Measurements from ENCODE around the gene ZFYVE1.
"Not testable (repeated sequence)": the region's sequence is repeated elsewhere in the genome, so short reads cannot be mapped to it uniquely, and the experiment has no call there.

Gene ZFYVE1

DNA sequence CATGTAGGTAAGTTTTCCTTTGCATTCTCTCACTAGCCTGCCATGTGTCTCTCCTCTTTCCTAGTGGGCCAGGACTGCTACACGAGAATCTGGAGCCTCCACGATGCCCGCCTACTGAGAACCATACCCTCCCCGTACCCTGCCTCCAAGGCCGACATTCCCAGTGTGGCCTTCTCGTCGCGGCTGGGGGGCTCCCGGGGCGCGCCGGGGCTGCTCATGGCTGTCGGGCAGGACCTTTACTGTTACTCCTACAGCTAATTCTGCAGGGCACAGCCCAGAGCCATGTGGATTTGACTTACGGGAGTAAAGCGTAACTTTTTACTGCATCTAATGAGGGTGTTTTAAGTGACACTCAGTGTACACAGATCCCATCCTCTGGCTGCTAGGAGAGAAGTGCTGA lies 68.4 kb downstream of the ZFYVE1 start:
- ATAC-seq (no peak), DNase-seq (no peak)

DNA sequence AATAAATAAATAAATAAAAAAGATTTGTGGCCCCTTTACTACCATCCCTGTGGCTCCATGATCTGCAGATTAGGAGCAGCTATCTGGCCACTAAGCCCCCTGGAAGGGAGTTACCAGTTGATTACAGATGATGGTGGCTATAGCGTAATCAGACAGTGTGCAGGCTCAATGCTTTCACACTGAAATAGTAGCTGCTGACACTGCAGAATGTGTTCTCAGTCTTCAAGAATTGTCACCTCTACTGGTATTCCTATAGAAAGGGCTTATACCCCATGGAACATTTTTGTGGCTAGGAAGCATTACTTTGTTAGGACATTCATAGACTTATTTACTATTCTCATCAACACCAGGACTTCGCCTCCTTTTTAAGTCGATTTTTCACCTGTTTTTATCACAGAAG lies 69.7 kb downstream of the ZFYVE1 start:
- no peak for ATAC-seq
- DNase-seq, result no peak

DNA sequence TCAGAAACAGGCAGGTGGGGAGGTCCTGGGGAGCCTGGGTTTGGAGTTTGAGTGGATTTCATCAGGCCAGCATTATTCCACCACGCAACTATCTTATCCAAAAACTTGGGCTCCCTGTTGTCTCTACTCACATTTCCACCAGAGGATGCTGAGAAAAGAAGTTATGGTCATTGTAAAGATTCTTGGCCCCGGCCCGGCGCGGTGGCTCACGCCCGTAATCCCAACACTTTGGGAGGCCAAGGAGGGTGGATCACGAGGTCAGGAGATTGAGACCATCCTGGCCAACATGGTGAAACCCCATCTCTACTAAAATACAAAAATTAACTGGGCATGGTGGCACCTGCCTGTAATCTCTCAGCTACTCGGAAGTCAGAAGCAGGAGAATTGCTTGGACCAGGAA lies 70.2 kb downstream of the ZFYVE1 start:
- ATAC-seq, DNase-seq: not testable (repeated sequence)

DNA sequence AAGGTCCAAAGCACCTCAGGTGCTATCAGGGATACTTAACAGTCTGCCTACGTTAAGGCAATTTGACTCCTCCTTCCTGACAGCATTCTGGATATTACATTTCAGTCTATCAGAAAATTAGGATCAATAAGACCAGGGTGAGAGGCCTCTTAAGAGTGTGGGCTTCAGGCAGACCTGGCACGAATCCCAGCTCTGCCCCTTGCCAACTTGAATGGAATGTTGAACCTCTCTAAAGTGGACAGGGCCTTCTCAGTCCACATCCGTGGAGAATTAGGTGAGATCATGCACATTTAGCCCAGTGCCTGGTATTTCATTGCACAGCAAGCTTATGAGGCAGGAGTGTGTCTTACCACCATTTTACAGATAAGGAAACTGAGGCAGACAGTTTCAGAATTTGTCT lies 74.7 kb downstream of the ZFYVE1 start:
- DNase-seq (no peak), ATAC-seq (no peak)

DNA sequence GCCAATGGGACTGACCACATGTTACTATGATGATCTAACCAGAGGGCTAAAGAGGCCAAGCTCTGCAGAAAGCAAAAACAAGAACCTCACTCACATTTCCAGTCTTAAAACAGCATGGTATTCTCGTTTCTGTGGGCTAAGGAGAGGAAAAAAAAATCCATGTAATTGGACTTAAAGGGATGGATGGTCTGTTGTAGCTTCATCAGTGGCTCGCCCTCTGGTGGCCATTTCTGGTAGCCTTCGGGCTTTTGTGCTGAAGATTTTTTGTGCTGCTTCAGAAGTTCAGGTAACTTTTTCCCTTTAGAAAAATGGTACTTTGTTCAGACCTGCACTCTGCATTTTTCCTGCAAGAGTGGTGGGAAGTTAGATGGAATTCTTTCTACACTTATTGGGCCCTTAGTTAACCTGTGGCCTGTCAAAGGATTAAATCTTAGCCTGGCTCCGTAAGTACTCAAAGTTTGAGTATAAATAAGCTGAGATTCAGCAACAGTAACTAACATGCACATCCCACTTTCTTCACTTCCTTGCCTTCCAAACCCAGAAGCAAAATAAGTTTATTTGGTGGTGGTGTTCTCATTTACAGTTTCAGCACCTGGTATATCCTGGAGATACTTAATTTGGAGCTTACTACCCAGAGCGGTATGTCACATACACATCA lies 78.3 kb downstream of the ZFYVE1 start:
- DNase-seq (peak; percentile 76), ATAC-seq (no peak)

DNA sequence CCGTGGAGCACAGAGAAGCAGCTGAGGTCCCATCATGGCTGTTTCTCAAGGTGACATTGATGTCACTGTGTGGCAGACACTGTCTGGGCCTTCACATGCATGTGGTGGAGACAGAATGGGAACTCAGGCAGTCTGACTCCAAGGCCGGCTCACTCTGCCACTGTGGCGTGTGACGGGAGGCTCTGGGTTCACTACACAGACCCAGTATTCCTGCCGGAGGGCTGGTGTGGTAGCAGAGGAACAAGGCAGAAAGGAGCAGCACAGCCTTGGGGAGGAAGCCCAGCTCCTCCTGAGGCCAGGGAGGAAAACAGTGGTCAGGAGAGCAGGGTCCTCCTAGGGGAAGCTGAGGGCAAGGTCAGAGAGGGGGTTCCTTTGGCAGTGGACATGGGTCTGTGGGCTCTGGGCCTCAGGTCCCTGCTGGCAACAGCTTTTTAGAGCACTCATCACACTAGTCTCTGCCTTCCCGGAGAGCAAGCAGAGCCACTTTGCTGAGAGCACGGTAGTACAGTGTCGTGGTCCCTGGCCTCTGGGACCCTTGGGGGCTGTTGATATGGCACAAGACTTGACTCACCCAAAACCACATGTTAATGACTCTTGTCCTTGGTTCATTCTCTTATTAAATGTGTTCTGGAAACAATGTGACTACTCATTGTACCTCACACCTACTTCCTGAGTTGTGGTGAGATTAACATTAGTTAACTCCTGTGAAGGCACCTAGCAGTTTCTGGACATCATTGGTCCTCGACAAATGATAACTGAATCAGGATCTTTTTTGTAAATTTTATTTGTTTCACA lies 79.3 kb downstream of the ZFYVE1 start:
- DNase-seq (peak; percentile 32), ATAC-seq (peak; percentile 93)

DNA sequence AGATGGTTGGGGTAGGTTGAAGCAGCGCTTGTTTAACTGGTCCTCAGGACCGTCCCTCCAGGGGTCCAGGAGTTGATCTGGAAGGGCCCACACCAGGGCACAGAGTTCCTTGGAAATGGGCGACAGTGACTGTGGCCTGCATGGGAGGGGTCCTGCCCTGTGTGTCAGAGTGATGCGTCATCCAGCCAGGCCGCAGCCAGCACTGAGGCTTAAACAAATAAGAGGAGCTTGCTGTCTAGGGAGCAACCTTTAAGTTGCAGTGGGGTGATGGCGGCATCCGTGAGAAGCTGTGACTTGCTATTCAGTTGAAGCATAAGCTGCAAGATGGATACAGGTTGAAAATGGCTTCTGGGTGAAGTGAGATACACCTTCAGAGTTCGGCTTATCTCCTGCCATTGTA lies 80.4 kb downstream of the ZFYVE1 start:
- DNase-seq, result no peak
- ATAC-seq, result no peak

DNA sequence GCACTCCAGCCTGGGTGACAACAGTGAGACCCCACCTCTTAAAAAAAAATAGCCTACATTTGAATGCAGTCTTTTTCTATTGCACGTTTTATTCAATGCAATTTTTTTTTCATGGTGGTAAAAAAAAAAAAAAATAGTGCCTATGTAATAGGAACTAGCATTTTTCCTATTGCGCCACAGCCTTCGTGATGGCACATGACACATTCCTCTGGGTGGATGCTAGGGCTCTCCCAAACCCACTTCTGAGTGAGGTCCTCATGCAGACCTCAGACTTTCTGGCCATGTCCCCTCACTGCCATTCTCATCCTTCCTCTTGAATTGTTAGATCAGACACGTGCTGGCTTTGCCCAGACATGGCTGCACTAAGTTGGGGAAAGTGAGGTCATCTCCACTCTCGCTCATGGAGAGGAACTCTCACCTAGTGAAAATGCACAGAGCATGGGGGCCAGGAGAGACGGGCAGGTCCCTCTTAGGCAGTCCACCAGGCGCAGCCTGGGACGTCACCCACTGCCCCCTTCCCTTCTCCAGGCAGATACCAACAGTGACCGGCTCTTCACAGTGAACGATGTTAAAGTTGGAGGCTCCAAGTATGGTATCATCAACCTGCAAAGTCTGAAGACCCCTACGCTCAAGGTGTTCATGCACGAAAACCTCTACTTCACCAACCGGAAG lies 81.4 kb downstream of the ZFYVE1 start:
- ATAC-seq (no peak), DNase-seq (no peak)

DNA sequence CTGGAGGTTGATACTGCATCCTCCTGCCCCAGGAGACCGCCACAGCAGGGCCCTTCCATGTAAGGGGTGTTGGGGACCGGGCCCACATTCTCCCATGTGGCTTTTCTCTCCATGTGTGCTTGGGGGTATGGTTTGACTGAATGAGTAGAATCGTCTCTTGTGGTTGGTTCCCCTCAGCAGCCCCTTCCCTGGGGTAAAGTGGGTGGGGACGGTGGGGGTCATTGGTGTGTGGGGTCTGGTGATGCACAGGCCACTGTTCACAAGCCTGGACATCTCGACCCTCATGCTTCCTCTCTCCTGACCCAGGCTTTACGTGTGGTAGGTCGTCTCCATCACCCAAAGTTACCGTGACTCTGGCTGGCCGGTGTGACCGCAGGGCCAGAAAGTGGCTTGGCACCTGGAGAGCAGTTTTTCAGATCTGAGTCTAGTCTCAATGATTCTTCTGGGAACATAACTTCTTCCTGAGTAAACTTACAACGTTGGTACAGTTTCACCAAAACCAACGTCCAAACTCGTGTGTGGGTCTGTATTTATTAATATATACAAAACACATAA lies 83.0 kb downstream of the ZFYVE1 start:
- ATAC-seq, result no peak
- no peak for DNase-seq

DNA sequence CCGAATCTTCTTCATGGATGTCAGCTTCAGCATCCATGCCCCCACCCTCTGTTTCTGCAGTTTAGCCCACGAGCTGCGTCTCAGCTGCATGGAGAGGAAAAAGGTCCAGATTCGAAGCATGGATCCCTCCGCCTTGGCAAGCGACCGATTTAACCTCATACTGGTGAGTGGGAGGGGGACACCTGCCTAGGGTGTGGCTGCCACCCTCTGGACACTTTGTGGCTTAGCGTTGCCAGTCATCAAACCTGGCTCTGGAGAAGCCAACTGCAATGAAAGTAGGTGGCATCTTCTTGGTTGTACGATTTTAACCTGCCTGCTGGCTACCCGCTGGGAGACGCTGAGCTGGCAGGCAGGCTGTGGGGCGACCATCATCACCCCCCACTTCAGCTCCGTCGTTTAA lies 84.0 kb downstream of the ZFYVE1 start:
- no peak for ATAC-seq

DNA sequence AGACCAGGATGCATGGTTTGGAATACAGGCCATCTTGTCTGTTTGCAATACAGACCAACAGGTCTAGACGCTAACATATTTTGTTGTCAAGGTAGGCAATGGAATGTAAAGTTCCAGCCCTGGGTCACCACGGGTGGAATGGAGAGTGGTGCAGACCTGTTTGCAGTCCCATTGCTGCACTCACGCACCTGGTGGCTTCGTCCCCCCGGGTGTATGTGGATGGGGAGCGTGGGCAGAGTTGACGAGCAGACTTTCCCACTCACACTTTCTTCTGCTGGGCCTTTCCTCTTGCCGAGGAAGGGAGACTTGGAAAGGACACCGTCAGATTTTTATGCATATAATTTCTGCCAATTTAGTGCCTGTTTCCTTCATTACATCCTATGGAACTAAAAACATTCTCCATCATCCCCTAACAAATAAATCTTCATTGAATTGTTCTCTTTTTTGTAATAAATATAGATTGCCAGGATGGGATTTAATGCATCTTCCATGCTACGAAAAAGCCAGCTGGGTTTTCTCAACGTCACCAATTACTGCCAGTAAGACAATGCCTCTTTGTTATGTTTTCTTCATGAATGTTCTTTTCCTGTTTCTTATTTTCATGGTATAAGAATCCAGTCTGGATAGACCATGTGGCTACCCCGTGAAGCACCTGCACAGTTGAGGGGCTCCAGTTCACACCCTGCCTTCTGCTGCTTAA lies 85.5 kb downstream of the ZFYVE1 start:
- ATAC-seq, result no peak
- DNase-seq, result no peak

More for the DNA sequence above, 84.0 kb downstream of the ZFYVE1 start:
- DNase-seq, result no peak

DNA sequence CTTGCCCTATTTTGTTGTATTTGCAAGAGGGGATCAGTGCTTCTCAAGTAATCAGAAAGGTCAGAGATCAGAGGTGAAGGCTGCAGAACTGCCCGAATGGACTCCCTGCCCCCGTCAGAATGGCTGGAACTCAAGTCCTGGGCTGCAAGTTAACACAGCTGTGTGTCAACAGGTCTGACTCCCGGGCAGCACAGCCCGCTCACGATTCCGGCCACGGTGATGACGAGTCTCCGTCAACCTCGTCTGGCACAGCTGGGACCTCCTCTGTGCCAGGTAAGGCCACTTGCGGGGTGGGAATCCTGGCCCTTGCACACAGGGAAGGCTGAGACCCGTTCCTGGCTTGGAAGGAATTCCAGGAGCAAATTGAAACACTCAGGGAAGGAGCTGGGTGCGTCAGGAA lies 87.3 kb downstream of the ZFYVE1 start:
- ATAC-seq, result no peak
- DNase-seq, result no peak

DNA sequence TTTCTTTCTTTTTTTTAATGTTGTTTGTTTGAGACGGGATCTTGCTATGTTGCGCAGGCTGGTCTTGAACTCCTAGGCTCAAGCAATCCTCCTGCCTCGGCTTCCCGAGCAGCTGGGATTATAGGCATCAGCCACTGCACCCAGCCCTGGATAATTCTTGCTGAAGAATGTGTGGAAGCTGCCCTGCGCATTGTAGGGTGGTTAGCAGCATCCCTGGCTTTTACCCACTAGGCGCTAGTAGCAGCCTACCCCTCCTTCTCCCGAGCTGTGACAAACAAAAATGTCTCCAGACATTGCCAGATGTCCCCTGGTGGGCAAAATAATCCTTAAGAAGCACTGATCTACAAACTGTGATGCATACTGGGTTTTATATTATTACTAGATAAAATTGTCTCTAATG lies 94.0 kb downstream of the ZFYVE1 start:
- no peak for ATAC-seq

DNA sequence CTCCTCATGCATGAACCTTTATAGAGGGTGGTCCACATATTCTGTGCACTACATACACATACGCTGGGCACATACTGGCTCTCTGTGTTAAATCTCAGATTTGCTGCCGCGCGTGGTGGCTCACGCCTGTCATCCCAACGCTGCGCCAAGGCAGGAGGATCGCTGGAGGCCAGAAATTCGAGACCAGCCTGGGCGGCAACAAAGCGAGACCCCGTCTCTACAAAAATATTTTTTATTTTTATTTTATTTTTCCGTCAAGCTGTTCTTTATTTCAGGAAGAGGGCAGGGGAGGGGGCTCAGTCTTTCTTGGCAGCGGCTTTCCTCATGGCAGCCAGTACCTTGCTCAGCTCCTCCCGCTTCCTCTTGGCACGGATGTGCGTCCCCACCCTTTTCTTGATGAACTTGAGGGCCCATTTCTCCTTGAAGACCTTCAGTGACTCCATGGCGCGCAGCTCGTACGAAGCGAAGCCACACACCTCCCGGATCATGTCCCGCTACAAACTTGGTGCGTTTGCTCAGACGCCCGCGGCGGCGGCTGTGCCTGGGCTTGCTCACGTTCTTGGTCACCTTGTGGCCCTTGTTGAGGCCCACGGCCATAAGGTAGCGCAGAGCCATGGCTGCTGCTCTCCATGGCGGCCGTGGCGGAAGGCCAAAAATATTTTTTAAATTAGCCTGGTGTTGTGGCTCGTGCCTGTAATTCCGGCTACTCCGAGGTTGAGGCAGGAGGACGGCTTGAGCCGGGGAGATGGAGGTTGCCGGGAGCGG lies 97.4 kb downstream of the ZFYVE1 start:
- no peak for DNase-seq
- no peak for ATAC-seq

More for the DNA sequence above, 94.0 kb downstream of the ZFYVE1 start:
- no peak for DNase-seq

DNA sequence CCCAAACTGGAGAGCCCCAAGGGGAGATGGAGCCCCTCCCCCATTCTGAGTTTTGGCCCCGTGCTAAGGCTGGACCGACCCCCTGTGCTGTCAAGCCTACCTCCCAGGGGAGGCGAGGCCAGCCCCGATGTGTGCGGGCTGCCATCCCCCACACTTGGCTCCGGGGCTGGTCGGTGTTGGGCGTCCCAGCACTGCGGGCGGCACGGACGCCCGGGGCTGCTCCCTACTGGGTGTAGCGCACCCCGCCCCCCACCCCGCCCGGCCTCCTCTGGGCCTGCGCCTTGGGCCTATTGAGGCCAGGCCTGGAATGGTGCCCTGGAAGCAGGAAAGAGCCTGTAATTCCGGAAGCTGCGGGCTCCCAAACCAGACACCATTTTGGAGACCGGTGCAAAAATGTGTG lies 98.0 kb downstream of the ZFYVE1 start:
- no peak for ATAC-seq

DNA sequence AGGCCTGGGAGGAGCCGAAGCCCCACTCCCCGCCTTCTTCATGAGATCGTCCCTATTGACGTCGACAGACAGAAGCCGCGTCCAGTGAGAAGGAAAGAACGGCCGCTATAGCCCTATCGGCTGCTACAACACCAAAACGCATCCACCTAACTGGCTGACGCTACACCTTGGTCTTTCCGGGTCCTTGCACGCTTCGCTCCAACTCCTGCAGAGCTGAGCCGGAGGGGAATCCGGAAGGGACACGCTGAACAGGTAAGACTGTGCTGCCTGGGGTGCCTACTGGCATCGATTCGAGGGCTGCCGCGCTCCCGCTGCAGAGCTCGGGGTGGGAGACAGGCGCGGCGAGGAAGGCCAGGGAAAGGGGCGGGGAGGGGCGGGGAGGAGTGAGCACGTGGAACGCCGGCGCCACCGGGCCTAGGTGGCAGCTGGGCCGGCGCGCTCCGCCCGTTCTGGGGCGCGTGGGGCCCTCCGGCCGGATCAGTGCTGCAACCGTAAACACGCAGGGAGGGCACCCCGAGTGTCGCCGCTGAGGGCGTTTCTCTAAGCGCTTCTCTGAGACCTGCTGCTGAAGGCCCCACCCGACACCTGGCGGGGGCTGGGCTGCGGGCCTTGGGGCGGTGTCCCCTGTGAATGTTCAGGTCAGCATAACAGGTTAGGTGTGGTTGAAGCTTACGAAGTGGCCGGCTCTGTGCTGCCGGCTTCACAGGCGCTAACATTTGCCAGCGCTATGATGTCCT lies 100.4 kb downstream of the ZFYVE1 start, which contains the start of gene DCAF4:
Gene DCAF4, plus strand, starts transcription at position 173 of the 737 bp plus-strand sequence. CDS start 11,515 bp downstream, outside the sequence.
- peak; percentile 99 for ATAC-seq

More for the DNA sequence above, 98.0 kb downstream of the ZFYVE1 start:
- DNase-seq, result no peak

DNA sequence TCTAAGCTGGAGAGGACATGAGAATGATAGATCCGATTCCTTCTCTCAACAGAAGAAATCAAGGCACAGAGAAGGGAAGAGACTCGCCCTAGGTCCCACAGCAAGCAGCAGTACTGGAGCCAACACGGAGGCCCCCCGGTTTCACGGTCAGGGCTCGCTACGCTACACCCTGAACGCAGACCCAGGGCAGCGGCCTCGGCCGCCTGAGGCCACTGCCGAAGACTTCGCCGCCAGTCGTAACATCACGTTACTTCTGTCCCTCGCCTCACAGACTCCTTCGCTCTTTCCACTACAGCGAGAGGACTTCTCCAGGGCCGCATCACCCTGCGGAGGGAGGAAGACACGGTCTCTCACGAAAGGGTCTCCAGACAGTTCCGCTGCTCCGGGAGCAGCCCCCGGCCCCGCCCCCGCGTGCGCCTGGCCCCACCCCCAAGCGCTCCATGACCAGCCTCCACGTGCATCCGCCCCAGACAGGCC lies 101.1 kb downstream of the ZFYVE1 start:
- ATAC-seq, result peak; percentile 25

More for the DNA sequence above, 100.4 kb downstream of the ZFYVE1 start, which contains the start of gene DCAF4:
- DNase-seq, result peak; percentile 92

DNA sequence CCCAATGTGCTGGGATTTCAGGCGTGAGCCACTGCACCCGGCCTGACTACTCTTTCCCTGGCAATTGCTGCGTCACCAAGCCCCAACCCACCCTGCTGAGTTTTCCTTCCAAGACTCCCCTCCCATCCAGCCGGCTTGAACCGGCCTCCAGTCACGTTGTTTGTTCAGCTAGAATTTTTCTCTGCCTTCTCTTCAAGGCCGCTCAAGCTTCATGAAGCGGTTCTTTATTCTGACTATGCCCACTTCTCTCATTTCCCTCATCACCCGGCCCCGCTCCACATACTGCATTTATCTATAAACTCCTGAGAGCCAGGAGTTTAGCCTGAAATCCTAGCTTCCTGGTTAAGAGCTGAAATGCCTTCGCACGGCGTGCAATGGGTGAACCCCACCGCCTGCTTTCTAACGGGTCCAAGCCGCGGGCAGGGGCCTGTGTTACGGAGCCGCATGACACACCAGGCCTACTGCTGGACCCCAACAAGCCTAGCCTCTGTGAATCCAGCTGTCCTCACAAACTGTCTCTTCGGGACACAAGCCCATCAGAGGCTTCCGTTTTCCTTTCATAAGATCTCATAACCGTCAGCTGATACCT lies 101.6 kb downstream of the ZFYVE1 start:
- no peak for ATAC-seq
- no peak for DNase-seq

More for the DNA sequence above, 101.1 kb downstream of the ZFYVE1 start:
- no peak for DNase-seq

DNA sequence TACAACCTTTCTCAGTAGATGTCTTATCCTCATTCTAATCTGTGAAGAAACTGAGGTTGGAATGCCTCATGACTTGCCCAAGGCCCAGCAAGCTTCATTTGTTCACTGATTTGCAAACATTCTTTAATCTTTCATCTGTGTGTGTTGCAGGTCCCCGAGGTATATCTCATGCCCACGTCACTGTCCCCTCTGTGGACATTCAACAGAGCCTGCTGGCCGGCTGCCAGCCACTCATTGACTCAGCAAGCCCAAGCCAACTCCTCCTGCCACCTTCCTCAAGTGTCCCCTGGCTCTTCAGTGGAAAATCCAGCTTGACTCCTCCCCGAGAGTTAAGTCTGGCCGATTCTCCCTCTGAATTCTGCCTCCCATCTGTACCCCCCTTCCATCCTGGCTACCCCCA lies 102.6 kb downstream of the ZFYVE1 start:
- no peak for ATAC-seq
- DNase-seq, result no peak

DNA sequence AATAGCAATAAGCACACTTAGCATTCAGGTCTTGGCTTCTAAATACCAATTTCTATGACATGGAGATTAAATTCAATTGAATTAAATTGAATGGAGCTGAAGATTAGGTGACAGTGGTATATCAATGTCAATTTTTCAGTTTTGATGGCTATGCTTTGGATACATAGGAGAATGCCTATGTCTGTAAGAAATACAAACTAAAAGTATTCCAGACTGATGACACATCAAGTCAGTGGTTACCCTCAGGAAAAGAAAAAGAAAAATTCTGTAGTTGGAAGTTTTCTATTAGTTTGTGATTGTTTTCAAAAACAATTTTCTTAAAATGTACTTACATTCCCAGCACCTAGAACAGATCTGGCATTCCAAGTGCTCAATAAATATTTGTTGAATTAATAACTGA lies 105.5 kb downstream of the ZFYVE1 start:
- no peak for ATAC-seq

More for the DNA sequence above, 105.5 kb downstream of the ZFYVE1 start:
- DNase-seq, result no peak

Data from stimulated activated naive CD8-positive, alpha-beta T cell treated with anti-CD3 and anti-CD28 coated beads, Interleukin-15, Interleukin-2, amounts not matched to agents 100 U/mL and 50 U/mL, for 24 hours (primary cell).